Measurements from ENCODE around the gene CASP7. TPM values are rescaled to one million over a fixed set of nuclear protein-coding genes. Genes with fewer than 3 reads are reported as not detected.

The CASP7 gene
- total and polyA plus RNA-seq, 10 of the 15 experiments (the other 5 are each of a cell fraction or from before 2014, with no cell fraction given), result 23.7 to 34.4 (median 28.7) TPM

DNA sequence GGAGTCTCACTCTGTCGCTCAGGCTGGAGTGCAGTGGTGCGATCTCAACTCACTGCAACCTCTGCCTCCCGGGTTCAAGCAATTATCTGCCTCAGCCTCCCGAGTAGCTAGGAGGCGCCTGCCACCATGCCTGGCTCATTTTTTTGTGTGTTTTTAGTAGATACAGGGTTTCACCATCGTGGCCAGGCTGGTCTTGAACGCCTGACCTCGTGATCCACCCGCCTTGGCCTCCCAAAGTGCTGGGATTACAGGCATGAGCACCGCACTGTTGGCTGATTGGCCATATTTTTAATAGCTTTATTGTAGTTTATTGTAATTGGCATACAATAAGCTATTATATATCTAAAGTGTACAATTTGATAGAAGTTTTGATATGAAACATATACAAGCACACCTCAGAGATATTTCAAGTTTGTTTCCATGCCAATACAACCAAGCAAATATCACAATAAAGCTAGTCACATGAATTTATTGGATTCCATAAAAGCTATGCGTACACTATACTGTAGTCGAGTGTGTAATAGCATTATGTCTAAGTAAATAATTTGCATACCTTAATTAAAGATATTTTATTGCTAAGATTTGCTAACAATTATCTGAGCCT lies 77.3 kb downstream of the CASP7 start (continued):
- TF ChIP-seq IKZF2 (IDR thresholded peaks at IDR 0.05), result no peak
- TF ChIP-seq TCF12 (IDR thresholded peaks at IDR 0.05; ENCODE audit: low read depth, low read length), result no peak
- no peak for TF ChIP-seq FOXK2 (IDR thresholded peaks at IDR 0.05)
- TF ChIP-seq, protein P1, sequence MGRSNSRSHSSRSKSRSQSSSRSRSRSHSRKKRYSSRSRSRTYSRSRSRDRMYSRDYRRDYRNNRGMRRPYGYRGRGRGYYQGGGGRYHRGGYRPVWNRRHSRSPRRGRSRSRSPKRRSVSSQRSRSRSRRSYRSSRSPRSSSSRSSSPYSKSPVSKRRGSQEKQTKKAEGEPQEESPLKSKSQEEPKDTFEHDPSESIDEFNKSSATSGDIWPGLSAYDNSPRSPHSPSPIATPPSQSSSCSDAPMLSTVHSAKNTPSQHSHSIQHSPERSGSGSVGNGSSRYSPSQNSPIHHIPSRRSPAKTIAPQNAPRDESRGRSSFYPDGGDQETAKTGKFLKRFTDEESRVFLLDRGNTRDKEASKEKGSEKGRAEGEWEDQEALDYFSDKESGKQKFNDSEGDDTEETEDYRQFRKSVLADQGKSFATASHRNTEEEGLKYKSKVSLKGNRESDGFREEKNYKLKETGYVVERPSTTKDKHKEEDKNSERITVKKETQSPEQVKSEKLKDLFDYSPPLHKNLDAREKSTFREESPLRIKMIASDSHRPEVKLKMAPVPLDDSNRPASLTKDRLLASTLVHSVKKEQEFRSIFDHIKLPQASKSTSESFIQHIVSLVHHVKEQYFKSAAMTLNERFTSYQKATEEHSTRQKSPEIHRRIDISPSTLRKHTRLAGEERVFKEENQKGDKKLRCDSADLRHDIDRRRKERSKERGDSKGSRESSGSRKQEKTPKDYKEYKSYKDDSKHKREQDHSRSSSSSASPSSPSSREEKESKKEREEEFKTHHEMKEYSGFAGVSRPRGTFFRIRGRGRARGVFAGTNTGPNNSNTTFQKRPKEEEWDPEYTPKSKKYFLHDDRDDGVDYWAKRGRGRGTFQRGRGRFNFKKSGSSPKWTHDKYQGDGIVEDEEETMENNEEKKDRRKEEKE (IDR thresholded peaks at IDR 0.05), result no peak

DNA sequence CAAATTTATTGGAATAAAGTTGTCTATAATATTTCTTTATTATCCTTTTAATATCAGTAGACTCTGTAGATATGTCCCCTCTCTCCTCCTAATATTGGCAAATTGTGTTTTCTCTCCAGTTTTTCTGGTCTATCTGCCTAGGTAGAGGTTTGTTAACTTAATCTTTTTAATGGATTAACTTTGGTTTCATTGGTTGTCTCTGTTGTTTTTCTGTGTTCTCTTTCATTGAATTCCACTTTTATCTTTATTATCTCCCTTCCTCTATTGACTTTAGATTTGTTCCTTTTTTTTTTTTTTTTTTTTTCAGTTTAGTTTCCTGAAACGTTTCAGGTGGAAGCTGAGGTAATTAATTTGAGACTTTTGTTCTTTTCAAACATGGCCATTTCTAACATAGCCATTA lies 82.4 kb downstream of the CASP7 start:
- POLR2A ChIA-PET, result interaction anchor here (0.6 kb wide), 1 partner anchor 49 kb away, joined by 7 read pairs; no protein-coding TSS in a partner anchor
- no peak overlapping the region for H3K4me3 ChIP-seq
- TF ChIP-seq TARDBP (IDR thresholded peaks at IDR 0.05; ENCODE audit: borderline replicate concordance) (no peak), ZSCAN29 (IDR thresholded peaks at IDR 0.05) (no peak), SRF (IDR thresholded peaks at IDR 0.05; ENCODE audit: low read depth in 2 of 2, low read length in 2 of 2) (no peak), ZNF622 (IDR thresholded peaks at IDR 0.05) (no peak), HCFC1 (IDR thresholded peaks at IDR 0.05; ENCODE audit: low read length) (no peak), NFYA (IDR thresholded peaks at IDR 0.05; ENCODE audit: borderline replicate concordance, low read depth, low read length) (no peak), NR2F1 (conservative IDR thresholded peaks at IDR 0.05) (no peak)
- TF ChIP-seq, protein P2, sequence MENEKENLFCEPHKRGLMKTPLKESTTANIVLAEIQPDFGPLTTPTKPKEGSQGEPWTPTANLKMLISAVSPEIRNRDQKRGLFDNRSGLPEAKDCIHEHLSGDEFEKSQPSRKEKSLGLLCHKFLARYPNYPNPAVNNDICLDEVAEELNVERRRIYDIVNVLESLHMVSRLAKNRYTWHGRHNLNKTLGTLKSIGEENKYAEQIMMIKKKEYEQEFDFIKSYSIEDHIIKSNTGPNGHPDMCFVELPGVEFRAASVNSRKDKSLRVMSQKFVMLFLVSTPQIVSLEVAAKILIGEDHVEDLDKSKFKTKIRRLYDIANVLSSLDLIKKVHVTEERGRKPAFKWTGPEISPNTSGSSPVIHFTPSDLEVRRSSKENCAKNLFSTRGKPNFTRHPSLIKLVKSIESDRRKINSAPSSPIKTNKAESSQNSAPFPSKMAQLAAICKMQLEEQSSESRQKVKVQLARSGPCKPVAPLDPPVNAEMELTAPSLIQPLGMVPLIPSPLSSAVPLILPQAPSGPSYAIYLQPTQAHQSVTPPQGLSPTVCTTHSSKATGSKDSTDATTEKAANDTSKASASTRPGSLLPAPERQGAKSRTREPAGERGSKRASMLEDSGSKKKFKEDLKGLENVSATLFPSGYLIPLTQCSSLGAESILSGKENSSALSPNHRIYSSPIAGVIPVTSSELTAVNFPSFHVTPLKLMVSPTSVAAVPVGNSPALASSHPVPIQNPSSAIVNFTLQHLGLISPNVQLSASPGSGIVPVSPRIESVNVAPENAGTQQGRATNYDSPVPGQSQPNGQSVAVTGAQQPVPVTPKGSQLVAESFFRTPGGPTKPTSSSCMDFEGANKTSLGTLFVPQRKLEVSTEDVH (IDR thresholded peaks at IDR 0.05; ENCODE audit: low read depth, partially characterized antibody), result no peak
- TF ChIP-seq, protein P3, sequence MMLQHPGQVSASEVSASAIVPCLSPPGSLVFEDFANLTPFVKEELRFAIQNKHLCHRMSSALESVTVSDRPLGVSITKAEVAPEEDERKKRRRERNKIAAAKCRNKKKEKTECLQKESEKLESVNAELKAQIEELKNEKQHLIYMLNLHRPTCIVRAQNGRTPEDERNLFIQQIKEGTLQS (IDR thresholded peaks at IDR 0.05; ENCODE audit: borderline replicate concordance, extremely low read depth, low read depth, low read length), result no peak
- TF ChIP-seq, protein P4, sequence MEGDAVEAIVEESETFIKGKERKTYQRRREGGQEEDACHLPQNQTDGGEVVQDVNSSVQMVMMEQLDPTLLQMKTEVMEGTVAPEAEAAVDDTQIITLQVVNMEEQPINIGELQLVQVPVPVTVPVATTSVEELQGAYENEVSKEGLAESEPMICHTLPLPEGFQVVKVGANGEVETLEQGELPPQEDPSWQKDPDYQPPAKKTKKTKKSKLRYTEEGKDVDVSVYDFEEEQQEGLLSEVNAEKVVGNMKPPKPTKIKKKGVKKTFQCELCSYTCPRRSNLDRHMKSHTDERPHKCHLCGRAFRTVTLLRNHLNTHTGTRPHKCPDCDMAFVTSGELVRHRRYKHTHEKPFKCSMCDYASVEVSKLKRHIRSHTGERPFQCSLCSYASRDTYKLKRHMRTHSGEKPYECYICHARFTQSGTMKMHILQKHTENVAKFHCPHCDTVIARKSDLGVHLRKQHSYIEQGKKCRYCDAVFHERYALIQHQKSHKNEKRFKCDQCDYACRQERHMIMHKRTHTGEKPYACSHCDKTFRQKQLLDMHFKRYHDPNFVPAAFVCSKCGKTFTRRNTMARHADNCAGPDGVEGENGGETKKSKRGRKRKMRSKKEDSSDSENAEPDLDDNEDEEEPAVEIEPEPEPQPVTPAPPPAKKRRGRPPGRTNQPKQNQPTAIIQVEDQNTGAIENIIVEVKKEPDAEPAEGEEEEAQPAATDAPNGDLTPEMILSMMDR (IDR thresholded peaks at IDR 0.05 in 2 of 3, conservative IDR thresholded peaks at IDR 0.05 in 1 of 3; ENCODE audit: control insufficient read depth in 2 of 3, extremely low read depth in 1 of 3, insufficient read depth in 1 of 3, low read depth in 3 of 3, low read length in 3 of 3), result no peak

More for the DNA sequence above, 82.4 kb downstream of the CASP7 start:
- H3K27me3 ChIP-seq (replicated peaks in 1 of 2; ENCODE audit: control insufficient read depth in 2 of 2, insufficient read depth in 2 of 2, low read length in 1 of 2), result no peaks in the 10 kb centered on the region; a peak in 1 of 4 replicates
- ATAC-seq (no peak), FAIRE-seq (no peak), DNase-seq (ENCODE audit: low read depth, low spot score) (no peak)
- SMC1A ChIA-PET (ENCODE audit: uncharacterized antibody, unreplicated experiment), result no interaction called here
- no peak overlapping the region for H2AFZ ChIP-seq (ENCODE audit: control insufficient read depth, low read depth, low read length)
- H3K9me3 ChIP-seq (replicated peaks; ENCODE audit: control insufficient read depth, insufficient read depth, low read length), result no peaks in the 10 kb centered on the region; the same call in 2 of the 3 replicates
- RAD21 ChIA-PET (ENCODE audit: unreplicated experiment), result no interaction called here
- no CpG with 5 or more reads among the region's 1 CpG for WGBS (ENCODE audit: insufficient coverage, insufficient replicate concordance, low lambda C conversion rate, missing lambda C conversion rate)
- no peak overlapping the region for H3K9ac ChIP-seq (ENCODE audit: control insufficient read depth, insufficient read depth, low read length)
- no peaks in the 10 kb centered on the region for H3K4me1 ChIP-seq (ENCODE audit: control insufficient read depth, insufficient read depth, low read length)
- in situ Hi-C loops (cut with MboI) (no loop called here), intact Hi-C loops (cut with micrococcal nuclease; ENCODE audit: unreplicated experiment) (no loop called here)
- CTCF ChIA-PET, result no interaction called here
- no peaks in the 10 kb centered on the region for H4K20me1 ChIP-seq (ENCODE audit: control insufficient read depth, insufficient read depth)
- H3K36me3 ChIP-seq (ENCODE audit: control insufficient read depth in 2 of 2, insufficient read depth in 2 of 2, low read length in 1 of 2), result no peaks in the 10 kb centered on the region
- no peak overlapping the region for H3K4me2 ChIP-seq (ENCODE audit: control insufficient read depth, insufficient read depth)
- BruUV-seq (replicated peaks), result no TSS peak
- no peak overlapping the region for H3K27ac ChIP-seq (ENCODE audit: control insufficient read depth, insufficient read depth)
- no peaks in the 10 kb centered on the region for H3K79me2 ChIP-seq (ENCODE audit: control insufficient read depth, insufficient read depth, low read length)
